HUES48 (cell line): ENCODE results near the gene TBC1D22B.

ENCODE experiments used
- H3K27ac ChIP-seq: one replicate; pipeline ENCODE4 v1.7.0; 2013; ENCODE audit warnings: low read depth, low read length, inconsistent platforms
- H3K27me3 ChIP-seq: 2 replicates; pipeline ENCODE4 v1.6.1; 2013; ENCODE audit warnings: mild to moderate bottlenecking, low read length; ENCODE audit not compliant: control insufficient read depth, insufficient read depth
- H3K36me3 ChIP-seq: 2 replicates; pipeline ENCODE4 v1.6.1; 2013; ENCODE audit warnings: low read length; ENCODE audit not compliant: control insufficient read depth, insufficient read depth
- H3K4me1 ChIP-seq: 2 replicates; pipeline ENCODE4 v1.6.1; 2013; ENCODE audit warnings: mild to moderate bottlenecking, low read length; ENCODE audit not compliant: control insufficient read depth, insufficient read depth
- H3K4me3 ChIP-seq: 2 replicates; pipeline ENCODE4 v1.5.1; 2013; ENCODE audit warnings: mild to moderate bottlenecking, low read depth, low read length
- H3K9ac ChIP-seq: 2 replicates; pipeline ENCODE4 v1.6.1; 2013; ENCODE audit warnings: mild to moderate bottlenecking, low read depth, low read length, moderate library complexity
- H3K9me3 ChIP-seq: 2 replicates; pipeline ENCODE4 v1.6.1; 2013; ENCODE audit warnings: low read length; ENCODE audit not compliant: control insufficient read depth, insufficient read depth

The TBC1D22B gene

DNA sequence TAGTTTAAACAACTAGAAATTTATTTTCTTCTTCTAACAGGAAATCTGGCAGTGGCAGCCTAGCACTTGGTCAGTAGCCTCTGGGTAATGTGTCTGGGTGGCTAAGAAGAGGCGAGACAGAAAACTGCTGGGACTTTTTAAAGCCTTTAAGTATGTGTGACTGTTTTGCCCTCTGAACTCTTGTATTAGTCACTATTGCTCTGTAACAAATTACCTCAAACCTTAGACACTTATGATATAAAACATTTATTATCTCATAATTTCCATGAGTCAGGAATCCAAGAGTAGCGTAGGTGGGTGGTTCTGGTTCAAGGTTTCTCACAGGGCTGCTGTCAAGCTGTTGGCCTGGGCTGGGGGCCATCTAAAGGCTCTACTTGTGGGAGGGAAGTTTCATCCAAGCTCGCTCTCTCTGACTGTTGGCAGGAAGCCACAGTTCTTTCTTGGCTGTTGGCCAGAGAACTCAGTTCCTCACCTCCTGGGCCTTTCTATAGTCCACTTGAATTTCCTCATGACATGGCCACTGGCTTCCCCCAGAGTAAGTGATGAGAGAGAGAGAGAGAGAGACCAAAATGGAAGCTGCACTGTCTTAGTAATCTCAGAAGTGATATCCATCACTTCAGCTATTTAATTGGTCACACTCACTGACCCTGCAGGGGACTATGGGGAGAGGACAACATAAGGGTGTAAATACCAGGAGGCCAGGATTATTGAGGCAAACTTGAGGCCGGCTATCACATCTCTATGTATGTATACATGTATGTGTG, 17.4 kb upstream of the TBC1D22B start:
- H3K4me3 ChIP-seq: no peak overlapping the region
- H3K36me3 ChIP-seq: no peaks in the 10 kb centered on the region
- H3K27me3 ChIP-seq: no peaks in the 10 kb centered on the region
- H3K9me3 ChIP-seq: no peaks in the 10 kb centered on the region
- H3K9ac ChIP-seq: no peak overlapping the region
- H3K27ac ChIP-seq: no peak overlapping the region
- no peaks in the 10 kb centered on the region for H3K4me1 ChIP-seq

DNA sequence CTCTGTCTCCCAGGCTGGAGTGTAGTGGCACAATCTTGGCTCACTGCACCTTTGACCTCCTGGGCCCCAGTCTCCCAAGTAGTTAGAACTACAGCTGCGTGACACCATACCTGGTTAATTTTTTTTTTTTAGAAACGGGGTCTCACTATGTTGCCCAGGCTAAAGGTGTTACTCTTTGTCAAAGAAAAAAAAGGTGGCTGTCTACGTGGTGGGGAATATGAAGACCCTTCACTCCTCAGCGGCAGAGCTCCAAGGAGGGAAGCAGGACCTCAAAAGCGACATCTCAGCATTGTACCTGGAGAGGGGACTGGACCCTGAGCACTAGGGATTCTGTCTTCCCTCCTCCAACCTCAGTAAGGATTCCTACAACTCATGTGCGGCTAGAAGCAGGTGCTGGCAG, 16.4 kb upstream of the TBC1D22B start:
- no peaks in the 10 kb centered on the region for H3K36me3 ChIP-seq
- H3K9me3 ChIP-seq: no peaks in the 10 kb centered on the region
- H3K4me1 ChIP-seq: no peaks in the 10 kb centered on the region

DNA sequence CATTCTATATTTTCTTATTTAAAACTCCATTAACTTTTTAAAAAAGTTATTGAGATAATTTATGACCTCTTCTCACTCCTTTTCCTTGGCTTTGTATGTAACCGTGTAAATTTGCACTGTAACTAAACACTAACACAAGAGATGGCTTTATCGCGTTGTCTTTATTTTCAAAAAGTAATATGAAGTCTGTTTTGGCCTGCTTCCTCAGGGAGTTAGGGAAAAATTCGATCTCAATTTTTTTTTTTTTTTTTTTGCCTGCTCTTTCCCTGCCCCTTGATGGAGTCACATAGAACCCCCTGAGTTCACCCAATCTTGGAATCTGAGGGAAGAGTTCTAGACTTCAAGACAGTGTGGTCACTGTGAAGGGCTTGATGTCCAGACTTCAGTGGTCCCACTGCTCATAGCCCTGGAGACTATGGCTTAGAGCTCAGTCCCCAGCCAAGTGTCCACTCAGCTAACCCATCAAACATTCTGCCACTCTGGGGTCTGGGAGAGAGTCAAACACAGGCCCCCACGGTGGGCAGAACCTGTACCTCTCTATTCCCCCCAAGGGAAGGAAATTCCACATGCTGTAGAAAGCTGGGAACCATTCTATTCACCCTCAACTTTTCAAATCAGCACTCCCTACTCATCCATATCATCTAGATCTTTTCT, 15.7 kb upstream of the TBC1D22B start:
- Histone ChIP-seq H3K27me3 (no peaks in the 10 kb centered on the region), H3K9ac (no peak overlapping the region), H3K36me3 (no peaks in the 10 kb centered on the region), H3K4me1 (no peaks in the 10 kb centered on the region), H3K4me3 (no peak overlapping the region), H3K9me3 (no peaks in the 10 kb centered on the region), H3K27ac (peak overlapping the region; percentile 82)

More for the DNA sequence above, 16.4 kb upstream of the TBC1D22B start:
- Histone ChIP-seq H3K4me3 (no peak overlapping the region), H3K27me3 (no peaks in the 10 kb centered on the region), H3K27ac (no peak overlapping the region), H3K9ac (no peak overlapping the region)

DNA sequence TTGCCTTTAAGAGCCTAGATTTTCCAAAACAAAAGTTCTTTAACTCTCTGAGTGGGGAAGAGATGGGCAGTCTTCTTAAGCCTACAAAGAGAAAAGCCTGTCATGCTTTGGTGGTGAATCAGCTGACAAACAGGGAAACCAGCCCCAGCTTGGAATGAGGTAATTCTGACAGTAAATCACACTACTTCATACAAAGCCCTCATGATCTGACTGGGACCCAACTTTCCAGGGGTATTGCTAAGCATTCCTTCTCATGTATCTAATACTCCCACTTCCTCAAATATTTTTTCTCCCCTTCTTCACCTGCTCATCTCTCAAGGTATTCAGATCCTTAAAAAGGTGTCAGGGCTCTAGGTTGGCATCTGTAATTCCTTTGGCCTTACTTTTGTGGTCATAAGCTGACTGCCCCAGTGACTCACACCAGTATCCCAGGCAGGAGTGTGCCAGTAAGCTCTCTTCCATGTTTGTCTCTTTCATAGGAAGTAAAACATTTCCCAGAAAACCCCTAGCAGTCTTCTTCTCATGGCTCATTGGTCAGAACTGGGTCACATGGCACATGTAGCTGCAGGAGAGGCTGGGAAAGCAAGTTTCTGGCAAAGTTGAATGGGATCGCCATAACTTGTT, 15.0 kb upstream of the TBC1D22B start:
- Histone ChIP-seq H3K36me3 (no peaks in the 10 kb centered on the region), H3K27ac (peak overlapping the region; percentile 82), H3K9me3 (no peaks in the 10 kb centered on the region), H3K4me1 (no peaks in the 10 kb centered on the region), H3K9ac (no peak overlapping the region), H3K27me3 (no peaks in the 10 kb centered on the region), H3K4me3 (no peak overlapping the region)

DNA sequence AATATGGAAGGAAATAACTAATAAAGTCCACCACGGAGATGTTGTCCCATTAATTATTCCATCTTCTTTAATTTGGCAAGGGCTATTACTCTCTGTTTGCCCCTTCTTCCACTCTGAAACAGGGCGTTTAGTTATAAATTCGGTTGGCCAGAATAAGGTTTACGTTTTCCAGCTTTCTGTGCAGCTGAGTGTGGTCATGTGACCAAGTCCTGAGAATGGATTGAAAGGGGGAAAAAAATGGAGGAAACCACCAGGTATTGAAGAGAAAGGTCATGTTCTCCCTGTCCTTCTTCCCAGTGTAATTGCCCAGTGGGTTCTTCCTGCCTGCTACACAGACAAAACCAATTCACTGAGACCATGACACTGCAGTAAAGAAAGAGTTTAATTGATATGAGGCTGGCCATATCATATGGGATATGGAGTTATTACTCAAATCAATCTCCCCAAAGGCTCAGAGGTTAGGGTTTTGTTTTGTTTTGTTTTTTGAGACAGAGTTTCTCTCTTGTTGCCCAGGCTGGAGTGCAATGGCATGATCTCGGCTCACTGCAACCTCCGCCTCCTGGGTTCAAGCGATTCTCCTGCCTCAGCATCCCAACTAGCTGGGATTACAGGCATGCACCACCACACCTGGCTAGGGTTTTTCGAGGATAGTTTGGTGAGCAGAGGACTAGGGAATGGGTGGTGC, 14.3 kb upstream of the TBC1D22B start:
- Histone ChIP-seq H3K9ac (no peak overlapping the region), H3K27ac (peak overlapping the region; percentile 82), H3K4me1 (no peaks in the 10 kb centered on the region), H3K27me3 (no peaks in the 10 kb centered on the region), H3K36me3 (no peaks in the 10 kb centered on the region), H3K9me3 (no peaks in the 10 kb centered on the region), H3K4me3 (no peak overlapping the region)

DNA sequence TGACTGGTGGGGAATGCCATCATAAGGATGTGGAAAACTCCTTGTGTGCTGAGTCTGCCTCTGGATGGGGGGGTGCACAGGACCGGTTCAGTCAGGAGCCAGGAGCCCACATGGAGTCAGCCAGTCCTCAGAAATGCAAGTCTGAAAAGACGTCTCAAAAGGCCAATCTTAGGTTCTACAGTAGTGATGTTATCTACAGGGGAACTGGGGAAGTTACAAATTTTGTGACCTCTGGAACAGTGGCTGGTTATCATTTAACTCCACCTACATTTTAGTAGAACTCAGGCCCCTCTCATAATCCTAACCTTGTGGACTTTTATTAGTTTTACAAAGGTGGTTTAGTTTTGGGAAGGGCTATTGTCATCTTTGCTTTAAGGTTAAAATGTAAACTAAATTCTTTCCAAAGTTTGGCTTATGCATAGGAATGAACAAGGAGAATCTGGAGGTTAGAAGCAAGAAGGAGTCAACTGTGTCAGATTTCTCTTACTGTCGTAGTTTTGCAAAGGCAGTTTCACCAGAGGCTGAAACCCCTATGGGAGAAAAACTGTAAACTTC, 13.7 kb upstream of the TBC1D22B start:
- no peak overlapping the region for H3K4me3 ChIP-seq
- no peak overlapping the region for H3K9ac ChIP-seq
- no peaks in the 10 kb centered on the region for H3K27me3 ChIP-seq
- H3K36me3 ChIP-seq: no peaks in the 10 kb centered on the region
- no peak overlapping the region for H3K27ac ChIP-seq
- H3K9me3 ChIP-seq: no peaks in the 10 kb centered on the region
- no peaks in the 10 kb centered on the region for H3K4me1 ChIP-seq

DNA sequence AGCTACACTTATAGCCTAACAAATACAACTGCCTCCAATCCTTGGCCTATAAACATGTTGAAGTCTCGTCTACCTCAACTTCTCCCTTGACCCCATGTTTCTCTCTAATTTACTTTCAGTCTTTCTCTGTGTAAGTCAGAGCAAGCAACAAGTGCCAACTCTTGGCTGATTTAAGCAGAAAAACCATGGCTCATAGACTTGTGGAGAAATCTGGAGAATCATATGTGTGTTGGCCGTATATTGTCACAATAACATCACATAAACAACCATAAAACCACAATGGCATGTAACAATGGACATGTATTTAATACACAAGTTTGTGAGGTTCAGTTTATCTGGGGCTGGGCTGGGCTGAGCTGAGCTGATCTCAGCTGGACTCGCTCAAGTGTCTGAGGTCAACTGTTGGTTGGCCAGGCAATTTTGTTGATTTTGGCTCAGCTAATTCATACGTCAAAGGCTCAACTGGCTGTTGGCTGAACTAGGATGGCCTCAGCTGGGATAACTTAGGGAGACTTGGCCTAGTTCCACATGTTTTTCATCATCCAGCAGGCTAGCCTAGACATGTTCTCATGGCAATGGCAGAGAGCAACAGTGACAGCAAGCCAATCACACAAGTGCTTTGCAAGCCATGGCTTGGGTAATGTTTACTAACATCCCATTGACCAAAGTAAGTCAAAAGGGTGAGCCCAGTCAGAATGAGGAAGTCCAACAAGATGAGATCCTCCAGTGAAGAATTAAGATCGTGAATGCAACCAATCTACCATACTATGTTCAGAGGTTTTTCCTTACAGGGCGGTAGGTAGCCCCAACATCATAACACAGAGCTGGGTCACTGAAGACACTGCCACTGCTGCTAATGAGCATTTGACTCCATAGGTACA, 12.9 kb upstream of the TBC1D22B start:
- Histone ChIP-seq H3K4me1 (no peaks in the 10 kb centered on the region), H3K27ac (no peak overlapping the region), H3K27me3 (no peaks in the 10 kb centered on the region), H3K9me3 (no peaks in the 10 kb centered on the region), H3K36me3 (no peaks in the 10 kb centered on the region), H3K4me3 (no peak overlapping the region), H3K9ac (no peak overlapping the region)

DNA sequence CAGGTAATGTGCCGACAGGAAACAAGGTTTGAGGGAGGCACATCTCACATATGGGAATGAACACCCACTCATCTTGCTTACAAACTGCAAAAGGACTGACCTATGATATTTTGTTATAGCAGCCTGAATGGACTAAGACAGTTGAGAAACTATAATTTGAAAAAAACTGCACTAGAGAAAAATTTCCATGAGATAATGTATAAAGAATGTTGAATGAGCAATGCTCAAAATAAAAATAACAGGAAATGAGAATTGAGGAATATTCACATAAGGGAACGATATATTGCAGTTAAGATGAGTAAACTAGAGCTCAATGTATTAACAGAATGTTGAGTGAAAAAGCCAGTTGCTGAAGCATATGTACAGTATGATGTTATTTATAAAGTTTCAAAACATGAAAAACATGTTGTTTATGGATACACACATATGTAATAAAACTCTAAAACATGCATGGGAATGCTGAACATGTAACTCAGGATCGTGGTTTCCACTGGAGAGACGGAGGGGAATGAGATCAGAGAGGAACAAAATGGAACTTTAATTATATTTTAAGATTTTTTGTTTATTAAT, 6.3 kb upstream of the TBC1D22B start:
- H3K27ac ChIP-seq: no peak overlapping the region
- H3K4me1 ChIP-seq: 0 out of 2 replicates have a peak, but pooled peaks cover 4% of the 10 kb centered on the region
- no peaks in the 10 kb centered on the region for H3K36me3 ChIP-seq
- H3K9ac ChIP-seq: no peak overlapping the region
- no peaks in the 10 kb centered on the region for H3K9me3 ChIP-seq
- H3K4me3 ChIP-seq: no peak overlapping the region
- peaks cover 2% of the 10 kb centered on the region; the same call in 1 of the 2 replicates for H3K27me3 ChIP-seq

DNA sequence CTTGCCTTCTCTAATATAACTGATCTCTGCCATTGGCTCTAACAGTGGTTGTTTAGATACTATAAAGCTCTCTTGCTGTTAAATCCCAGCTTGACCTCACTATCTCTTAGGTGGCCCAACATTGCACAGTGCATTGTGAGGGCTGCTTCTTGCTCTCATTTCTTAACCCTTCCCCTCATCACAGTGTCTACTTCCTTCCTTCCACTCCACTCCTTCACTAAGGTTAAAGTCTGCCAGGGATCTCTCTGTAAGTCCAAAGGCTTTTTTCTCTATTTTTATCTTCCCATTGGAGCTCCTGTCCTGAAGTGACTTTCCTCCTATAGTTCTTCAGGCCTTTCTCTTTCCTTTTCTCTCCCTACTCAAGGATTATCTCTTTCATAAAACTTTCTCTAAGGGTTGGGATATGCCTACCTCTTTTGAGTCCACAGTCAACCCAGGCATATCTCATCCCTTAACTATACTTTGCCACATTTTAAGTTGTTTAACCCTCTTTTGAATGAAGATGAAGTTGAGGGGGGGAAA, 4.0 kb upstream of the TBC1D22B start:
- Histone ChIP-seq H3K27ac (no peak overlapping the region), H3K4me1 (peaks cover 5% of the 10 kb centered on the region; the same call in 1 of the 2 replicates), H3K9ac (no peak overlapping the region)

More for the DNA sequence above, 4.0 kb upstream of the TBC1D22B start:
- Histone ChIP-seq H3K9me3 (no peaks in the 10 kb centered on the region), H3K27me3 (peaks cover 2% of the 10 kb centered on the region; the same call in 1 of the 2 replicates), H3K36me3 (no peaks in the 10 kb centered on the region), H3K4me3 (no peak overlapping the region)
